ENCODE results near the gene TOMM6.

TOMM6 gene

DNA sequence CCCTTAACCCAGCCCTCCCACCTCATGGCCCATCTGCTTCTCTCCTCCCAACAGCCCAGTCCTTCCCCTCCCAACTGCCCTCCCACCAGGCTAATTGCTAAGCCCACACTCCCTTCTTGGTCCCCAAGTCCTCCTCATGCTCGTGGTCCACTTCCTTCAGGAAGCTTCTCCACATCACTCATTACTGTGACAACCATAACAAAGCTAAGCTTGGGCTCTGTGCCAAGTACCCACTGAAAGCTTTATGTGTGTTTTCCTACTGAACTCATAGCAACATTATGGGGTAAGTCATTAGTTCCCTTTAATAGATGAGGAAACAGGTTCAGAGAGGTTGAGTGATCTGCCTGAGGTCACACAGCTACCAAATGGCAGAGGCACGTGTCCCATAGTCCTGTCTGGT, 24.0 kb upstream of the TOMM6 start:
- DNase-seq (ENCODE audit: low spot score), result no peak

GRCh38 chr6:41766043-41766664, 21.3 kb upstream of the TOMM6 start:
- peak; percentile 42 for DNase-seq (ENCODE audit: low spot score)

DNA sequence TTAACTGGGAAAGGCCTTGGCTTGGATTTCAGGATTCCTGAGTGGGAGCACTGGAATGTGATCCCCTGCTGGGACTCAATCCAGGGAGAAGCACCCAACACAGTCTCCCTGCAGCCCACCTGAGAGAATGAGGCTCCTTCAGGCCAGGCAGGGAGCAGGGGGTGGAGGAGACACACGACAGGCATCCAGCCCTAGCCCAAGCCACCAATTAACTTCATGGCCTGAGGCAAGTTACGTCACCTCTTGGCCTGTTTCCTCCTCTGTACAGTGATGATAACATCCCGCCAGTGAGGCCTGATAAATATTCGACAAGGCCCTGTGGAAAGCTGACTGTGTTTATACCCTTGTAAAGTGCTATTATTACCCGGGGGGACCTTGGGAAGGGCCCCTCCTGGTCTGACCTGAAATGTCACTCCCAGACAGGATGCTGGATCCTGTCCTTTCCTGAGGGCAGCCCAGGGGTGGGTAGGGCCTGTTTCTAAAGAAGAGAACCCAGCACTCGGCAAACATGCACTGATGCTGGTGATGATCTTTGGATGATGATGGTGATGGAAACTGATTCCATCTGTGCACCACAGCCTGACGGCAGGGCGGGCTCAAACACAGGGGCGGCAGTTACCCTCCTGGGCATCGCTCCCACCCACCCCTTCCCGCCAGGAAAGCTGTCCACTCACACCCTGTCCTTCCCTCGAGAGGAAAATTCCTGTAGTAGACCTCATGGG, 20.2 kb upstream of the TOMM6 start:
- DNase-seq (ENCODE audit: low spot score), result no peak

DNA sequence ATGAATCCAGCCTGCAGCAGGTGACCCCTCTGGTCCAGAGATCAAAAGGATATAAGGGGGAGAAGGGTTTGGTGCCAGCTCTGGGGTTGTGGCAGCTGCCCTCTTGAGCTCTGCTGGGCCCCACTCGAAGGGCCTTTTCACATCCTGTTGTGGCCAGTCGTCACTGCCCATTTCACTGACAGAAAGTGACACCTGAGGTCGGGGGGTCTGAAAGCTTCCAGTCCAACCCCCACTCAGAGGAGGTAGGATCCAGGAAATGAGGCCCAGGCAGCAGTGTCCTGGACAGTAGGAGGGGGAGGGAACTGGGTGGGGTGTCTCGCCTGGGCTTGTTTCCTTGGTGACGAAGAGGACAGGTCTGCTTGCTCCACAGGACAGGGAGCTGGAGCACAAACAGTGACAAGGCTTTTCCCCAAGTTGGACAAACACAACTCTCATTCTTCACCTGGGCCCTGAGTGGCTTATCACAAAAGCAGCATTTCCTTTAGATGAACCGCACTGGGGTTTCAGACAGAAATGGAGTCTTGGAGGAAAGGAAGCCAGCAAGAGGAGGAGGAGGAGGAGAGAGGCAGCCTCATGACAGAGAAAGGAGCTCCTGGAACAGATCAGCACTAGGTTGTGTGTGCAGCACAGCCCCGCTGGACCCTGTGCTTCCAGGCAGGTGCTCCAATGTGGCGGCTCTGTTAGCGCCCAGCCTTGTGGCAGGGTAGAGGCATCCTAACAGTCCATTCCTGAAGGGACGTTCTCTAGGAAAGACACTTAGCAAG, 18.8 kb upstream of the TOMM6 start:
- DNase-seq (ENCODE audit: low spot score), result no peak

GRCh38 chr6:41769376-41769775, 18.1 kb upstream of the TOMM6 start:
- DNase-seq (ENCODE audit: low spot score), result no peak

DNA sequence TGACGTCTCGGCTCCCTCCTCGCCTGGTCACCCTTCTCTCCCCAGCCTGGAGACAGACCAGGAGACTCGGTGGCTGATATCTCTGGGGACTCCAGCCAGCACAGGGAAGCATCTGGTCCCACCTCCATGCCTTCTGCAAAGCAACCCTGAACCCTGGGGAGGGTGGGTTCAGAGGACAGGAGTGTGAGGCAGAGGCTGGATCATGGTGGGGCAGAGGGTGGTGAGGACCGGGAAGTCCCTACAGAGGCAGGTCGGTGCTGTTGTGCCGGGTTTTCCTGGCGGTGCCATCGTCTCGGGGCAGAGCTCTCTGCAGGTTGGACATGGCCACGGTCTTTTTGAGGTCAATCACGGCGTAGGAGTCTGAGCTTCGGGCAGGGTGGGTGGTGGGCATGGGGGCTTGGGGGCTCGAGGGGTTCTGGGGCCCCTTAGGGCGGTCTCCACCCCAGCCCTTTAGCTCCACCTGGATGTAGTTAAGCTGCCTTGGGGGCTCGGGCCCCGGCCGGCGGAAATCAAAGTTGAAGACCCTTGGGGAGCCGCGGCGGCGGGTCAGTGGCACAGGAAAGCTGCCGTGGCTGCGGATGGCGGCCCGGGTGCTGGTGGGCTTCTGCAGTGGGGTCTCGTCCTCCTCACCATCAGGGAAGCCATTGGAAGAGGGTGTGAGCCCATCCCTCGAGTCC, 17.0 kb upstream of the TOMM6 start:
- no peak for DNase-seq (ENCODE audit: low spot score)

DNA sequence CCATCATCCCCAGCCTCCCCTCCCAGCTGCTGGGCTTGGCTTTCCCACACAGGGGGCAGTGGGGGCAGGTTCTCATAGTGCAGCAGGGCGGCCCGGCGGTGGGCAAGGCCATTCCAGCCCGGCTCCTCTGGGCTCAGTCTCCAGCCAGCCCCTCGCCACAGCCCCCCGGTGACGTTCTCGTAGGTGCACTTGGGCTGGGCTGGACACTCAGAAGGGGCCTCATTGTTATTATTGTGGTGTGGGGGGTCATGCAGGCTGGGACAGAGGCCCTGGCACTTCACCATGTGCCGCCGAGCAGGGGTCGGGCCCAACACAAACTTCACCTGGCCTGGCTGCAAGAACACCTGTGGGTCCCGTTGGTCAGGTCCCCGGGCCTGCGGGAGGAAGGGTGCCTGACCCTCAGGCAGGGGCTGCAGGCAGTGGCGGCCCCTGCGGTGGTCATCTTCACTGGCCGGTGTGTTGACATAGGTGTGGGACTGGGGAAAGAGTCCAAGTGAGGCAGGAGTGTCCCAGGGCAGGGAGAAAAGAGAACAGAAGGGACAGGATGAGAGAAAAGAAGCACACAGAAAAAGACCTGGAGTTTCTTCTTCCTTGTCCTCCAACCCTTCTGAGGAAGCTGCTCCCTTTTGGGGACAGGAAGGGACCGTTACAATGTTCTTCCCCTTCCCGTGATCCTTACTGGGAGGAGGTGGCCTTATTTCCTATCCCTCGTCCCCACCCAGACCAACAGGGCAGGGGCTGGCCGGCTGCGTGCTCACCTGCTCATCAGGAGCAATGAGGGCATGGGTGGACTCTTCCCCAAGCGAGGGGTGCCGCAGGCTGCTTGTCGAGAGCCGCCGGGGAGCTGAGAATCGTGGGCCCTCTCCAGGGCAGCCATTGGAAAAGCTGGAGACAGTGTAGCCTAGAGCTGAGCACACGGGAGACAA, 16.2 kb upstream of the TOMM6 start:
- no peak for DNase-seq (ENCODE audit: low spot score)

- no peak for DNase-seq (ENCODE audit: low spot score)
These were observed 12.7 kb upstream of the TOMM6 start for GRCh38 chr6:41774841-41775240.

- no peak for DNase-seq (ENCODE audit: low spot score)
These were observed 12.1 kb upstream of the TOMM6 start for GRCh38 chr6:41775293-41775882.

- no peak for DNase-seq (ENCODE audit: low spot score)
These were observed 9.8 kb upstream of the TOMM6 start for GRCh38 chr6:41777551-41778285.

DNA sequence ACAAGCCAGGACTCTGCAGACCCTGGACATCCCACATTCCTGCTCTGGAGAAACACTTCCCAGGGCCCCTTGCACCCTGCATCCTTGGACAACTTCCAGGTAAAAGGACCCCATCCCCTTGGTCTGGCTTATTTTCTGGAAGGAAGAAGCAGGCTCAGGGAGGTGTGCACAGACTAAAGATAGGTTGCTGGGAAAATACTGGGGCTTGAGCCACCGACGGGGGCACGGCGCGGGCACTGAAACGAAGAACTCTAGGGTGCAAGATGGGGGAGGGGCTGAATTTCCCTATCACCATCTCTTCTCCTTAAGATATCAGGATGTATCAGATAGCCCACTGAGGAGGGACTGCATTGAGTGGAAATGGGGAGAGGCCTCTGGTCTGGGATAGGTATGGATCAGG, 8.6 kb upstream of the TOMM6 start:
- DNase-seq (ENCODE audit: low spot score), result no peak

DNA sequence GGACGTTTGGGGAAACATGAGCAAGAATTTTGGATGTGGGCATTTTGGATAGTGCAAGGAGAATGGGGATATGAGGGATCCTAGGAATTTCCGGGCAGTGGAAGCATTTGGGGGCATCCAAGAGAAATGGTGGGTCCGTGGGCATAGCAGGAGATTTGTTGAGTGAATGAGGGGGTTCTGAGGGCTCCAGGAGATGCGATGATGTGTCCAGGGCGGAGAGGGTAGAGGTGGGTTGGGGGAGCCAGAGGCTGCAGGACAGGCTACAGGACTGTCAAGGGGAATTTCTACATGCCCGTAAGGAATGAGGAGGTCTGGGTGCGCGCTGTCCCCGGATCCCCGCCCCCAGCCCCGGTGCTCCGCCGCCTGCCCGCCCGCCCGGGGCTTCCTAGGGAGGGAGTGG, 8.2 kb upstream of the TOMM6 start:
- DNase-seq (ENCODE audit: low spot score), result no peak

- DNase-seq (ENCODE audit: low spot score), result peak; percentile 95
These were observed 7.5 kb upstream of the TOMM6 start, which contains the start of gene FRS3 for GRCh38 chr6:41779788-41780550. FRS3 (minus strand) TSS chr6:41779900; CDS start chr6:41776987, 2,913 bp downstream.

GRCh38 chr6:41780551-41781365, 6.7 kb upstream of the TOMM6 start, which contains the start of gene PRICKLE4:
PRICKLE4 (plus strand) TSS chr6:41780782; CDS start chr6:41783474, 2,692 bp downstream.
- peak; percentile 59 for DNase-seq (ENCODE audit: low spot score)

DNA sequence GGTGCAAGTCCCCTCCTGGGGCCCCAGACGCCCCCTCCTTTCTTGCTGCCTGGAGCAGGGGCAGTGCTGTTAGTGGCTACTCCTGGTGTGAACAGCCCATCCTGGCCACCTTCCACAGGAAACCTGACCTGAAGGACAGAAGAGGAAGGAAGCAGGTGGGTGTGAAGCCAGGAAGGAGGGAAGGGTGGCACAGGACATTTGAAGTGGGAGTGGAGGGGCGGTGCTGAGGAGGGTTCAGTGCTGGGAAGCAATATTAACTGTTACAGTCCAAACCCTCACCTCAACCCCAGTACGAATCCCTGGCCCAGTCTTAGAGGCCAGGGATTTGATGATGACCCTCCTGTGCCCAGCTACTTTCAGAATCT, 6.1 kb upstream of the TOMM6 start:
- no peak for DNase-seq (ENCODE audit: low spot score)

DNA sequence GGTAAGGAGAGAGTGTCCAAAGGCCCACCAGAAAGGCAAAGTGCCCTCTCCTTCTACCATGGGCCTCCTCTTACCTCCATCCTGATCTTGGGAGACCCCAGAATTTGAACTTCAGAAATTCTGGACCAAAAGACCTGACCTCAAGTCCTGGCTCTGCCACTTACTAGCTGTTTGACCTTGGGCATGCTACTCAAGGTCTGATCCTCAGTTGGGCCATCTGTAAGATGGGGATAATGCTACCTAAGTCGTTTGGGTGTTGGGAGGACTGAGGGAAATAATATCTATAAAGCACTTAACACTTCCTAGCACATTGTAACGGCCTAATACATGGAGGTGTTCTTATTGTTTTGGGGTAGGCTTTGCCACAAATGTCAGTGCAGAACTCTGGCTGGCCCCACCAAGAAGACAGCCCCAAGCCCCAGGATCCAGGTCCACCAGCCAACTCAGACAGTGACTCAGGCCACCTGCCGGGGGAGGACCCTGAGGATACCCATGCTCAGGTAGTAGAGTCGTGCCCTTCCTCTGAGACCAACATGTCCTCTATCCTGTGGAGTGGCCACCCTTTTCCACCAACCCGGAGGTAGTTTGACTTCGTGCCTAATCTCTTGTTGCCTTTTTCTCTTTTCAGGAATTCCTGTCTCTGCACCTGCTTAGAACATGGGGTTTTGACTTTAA, 4.3 kb upstream of the TOMM6 start:
- no peak for DNase-seq (ENCODE audit: low spot score)

- no peak for DNase-seq (ENCODE audit: low spot score)
These were observed 2.8 kb upstream of the TOMM6 start for GRCh38 chr6:41784581-41785171.

GRCh38 chr6:41785254-41785653, 2.2 kb upstream of the TOMM6 start:
- no peak for DNase-seq (ENCODE audit: low spot score)
